ENCODE data around the gene CFD. TPM values are rescaled to one million over a fixed set of nuclear protein-coding genes. Genes with fewer than 3 reads are reported as not detected.

CFD gene
- total RNA-seq, 1 donor from 2014 or later: 5.8 TPM

GRCh38 chr19:906480-906879, 47.0 kb downstream of the CFD start:
- DNase-seq: no peak

- no peak for DNase-seq
Observed at GRCh38 chr19:907183-907853, 47.9 kb downstream of the CFD start.

DNA sequence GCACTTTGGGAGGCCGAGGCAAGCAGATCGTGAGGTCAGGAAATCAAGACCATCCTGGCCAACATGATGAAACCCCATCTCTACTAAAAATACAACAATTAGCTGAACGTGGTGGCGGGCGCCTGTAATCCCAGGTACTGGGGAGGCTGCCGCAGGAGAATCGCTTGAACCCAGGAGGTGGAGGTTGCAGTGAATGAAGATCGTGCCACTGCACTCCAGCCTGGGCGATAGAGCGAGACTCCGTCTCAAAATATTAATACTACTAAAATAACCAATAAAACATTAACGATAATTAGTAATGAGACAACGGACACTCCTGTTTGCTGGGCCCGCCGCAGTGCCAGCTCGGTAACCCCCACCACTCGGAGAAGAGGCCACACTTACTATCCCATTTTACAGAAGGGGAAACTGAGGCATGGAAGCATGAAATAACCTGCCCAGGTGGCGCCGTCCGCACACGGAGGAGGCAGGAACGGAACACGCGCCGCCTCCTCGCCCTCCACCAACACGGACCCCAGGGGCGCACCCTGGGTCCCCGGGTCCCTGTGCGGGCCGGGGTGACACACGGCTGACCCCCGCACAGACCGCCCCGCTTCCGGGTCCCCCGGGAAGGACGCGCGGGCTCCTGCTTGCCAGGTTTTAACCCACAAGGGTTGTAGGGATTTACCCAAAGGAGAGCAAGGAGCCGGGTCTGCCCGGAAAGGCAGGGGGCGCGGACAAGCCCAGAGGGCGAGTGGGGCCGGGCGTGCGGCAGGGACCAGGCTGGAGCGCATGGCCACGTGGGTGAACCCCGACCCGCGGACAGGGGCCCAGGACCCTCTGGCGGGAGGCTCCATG, 52.0 kb downstream of the CFD start:
- DNase-seq: no peak

DNA sequence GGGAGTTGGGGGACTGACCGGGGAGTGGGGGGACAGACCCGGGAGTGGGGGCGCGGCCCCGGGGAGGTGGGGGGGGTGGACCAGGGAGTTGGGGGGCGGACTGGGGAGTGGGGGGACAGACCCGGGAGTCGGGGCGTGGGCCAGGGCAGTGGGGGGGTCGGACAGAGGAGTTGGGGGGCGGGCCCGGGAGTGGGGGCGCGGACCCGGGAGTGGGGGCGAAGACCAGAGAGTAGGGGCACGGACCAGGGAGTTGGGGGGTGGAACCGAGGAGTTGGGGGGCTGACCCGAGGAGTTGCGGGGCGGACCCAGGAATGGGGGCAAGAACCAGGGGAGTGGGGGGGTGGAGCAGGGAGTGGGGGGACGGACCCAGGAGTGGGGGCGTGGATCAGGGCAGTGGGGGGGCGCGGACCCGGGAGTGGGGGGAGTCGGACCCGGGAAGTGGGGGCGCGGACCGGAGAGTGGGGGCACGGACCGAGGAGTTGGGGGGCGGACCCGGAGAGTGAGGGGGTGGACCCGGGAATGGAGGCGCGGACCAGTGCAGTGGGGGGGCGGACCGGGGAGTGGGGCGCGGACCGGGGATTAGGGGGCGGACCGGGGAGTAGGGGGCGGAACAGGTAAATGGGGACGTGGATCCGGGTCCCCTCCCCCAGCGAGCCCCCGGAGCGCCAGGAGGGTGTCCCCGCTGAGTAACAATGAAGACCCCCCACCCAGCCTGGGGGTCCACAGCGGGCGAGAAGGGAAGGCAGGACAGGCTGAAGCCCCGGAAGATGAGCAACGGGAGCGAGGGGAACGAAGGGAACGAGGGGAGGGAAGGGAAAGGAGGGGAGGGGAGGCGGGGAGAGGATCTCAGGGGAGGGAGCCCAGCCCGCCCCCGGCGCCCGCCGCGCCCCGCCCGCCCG, 53.0 kb downstream of the CFD start:
- DNase-seq: no peak

Small RNA genes lying within 50 kb of the gene (small RNA-seq; reads per million reads assigned to genes)
- not detected for gene MIR3187 (ENCODE audit: low replicate concordance)
- 0.13 reads per million for gene RNU6-9 (ENCODE audit: low replicate concordance)

Other genes starting within 250 kb of the CFD start
- gene POLRMT, start 226.1 kb upstream of the CFD start, total RNA-seq: 25.1 TPM
- gene FGF22, start 219.8 kb upstream of the CFD start, total RNA-seq: not detected
- 30.9 TPM for gene RNF126, start 196.4 kb upstream of the CFD start, total RNA-seq
- 47.8 TPM for gene FSTL3, start 183.3 kb upstream of the CFD start, total RNA-seq
- gene PRSS57, start 164.2 kb upstream of the CFD start, total RNA-seq: 0.82 TPM
- gene PALM, start 150.7 kb upstream of the CFD start, total RNA-seq: 52.9 TPM
- gene MISP, start 108.6 kb upstream of the CFD start, total RNA-seq: 2.9 TPM
- gene PTBP1, start 62.2 kb upstream of the CFD start, total RNA-seq: 90.6 TPM
- gene PLPPR3, start 37.7 kb upstream of the CFD start, total RNA-seq: 0.31 TPM
- gene AZU1, start 31.8 kb upstream of the CFD start, total RNA-seq: 2.5 TPM
- 3.3 TPM for gene PRTN3, start 18.7 kb upstream of the CFD start, total RNA-seq
- 3.5 TPM for gene ELANE, start 7.4 kb upstream of the CFD start, total RNA-seq
- 34.4 TPM for gene MED16, start 33.5 kb downstream of the CFD start, total RNA-seq
- not detected for gene RNU6-9, start 33.8 kb downstream of the CFD start, total RNA-seq
- gene R3HDM4, start 53.6 kb downstream of the CFD start, total RNA-seq: 23.2 TPM
- not detected for gene KISS1R, start 57.7 kb downstream of the CFD start, total RNA-seq
- gene ARID3A, start 66.4 kb downstream of the CFD start, total RNA-seq: 5.2 TPM
- 44.0 TPM for gene WDR18, start 124.7 kb downstream of the CFD start, total RNA-seq
- gene GRIN3B, start 140.8 kb downstream of the CFD start, total RNA-seq: not detected
- 72.1 TPM for gene TMEM259, start 161.5 kb downstream of the CFD start, total RNA-seq
- not detected for gene RNU6-2, start 161.9 kb downstream of the CFD start, total RNA-seq
- 42.3 TPM for gene CNN2, start 166.9 kb downstream of the CFD start, total RNA-seq
- gene ABCA7, start 180.4 kb downstream of the CFD start, total RNA-seq: 22.1 TPM
- 16.8 TPM for gene ARHGAP45, start 207.5 kb downstream of the CFD start, total RNA-seq
- 73.4 TPM for gene POLR2E, start 235.7 kb downstream of the CFD start, total RNA-seq
- 115 TPM for gene GPX4, start 244.3 kb downstream of the CFD start, total RNA-seq

Measured in tongue (tissue), 3 donors.